ENCODE measurements around the gene FCRL3. TPM values are rescaled to one million over a fixed set of nuclear protein-coding genes. Genes with fewer than 3 reads are reported as not detected.

The FCRL3 gene
- total RNA-seq, 1 experiment from 2014 or later, result not detected

DNA sequence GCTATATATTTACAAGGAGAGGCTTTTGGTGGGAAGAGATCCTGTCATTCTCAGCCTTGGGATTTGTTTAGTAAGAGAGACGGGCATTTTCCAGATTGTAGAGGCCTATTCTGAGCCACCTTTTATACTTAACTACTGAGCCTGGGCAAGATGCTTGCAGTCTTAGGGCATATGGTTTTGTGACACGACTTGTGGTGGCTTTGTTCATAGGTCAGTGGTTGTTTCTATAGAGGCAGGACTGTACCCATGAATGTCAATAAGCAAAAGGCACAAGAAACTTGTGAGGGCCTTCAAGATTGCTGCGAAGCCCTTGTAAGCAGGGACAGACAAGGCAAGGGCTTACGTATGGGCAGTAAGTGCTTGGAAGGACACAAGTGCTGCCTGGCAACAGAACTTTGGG is 3.4 kb upstream of the FCRL3 start:
- Histone ChIP-seq H3K27ac (ENCODE audit: low read length) (no peak overlapping the region), H3K4me3 (ENCODE audit: low read depth in 2 of 2, low read length in 2 of 2) (no peak overlapping the region), H3K27me3 (ENCODE audit: control insufficient read depth, insufficient read depth, low read length) (peaks cover 5% of the 10 kb centered on the region), H3K36me3 (ENCODE audit: control insufficient read depth, insufficient read depth, low read length) (no peaks in the 10 kb centered on the region), H3K4me1 (ENCODE audit: control insufficient read depth, insufficient read depth, low read length) (no peaks in the 10 kb centered on the region), H3K9me3 (ENCODE audit: control insufficient read depth, insufficient read depth, low read depth, low read length) (no peaks in the 10 kb centered on the region)
- TF ChIP-seq, protein P1, sequence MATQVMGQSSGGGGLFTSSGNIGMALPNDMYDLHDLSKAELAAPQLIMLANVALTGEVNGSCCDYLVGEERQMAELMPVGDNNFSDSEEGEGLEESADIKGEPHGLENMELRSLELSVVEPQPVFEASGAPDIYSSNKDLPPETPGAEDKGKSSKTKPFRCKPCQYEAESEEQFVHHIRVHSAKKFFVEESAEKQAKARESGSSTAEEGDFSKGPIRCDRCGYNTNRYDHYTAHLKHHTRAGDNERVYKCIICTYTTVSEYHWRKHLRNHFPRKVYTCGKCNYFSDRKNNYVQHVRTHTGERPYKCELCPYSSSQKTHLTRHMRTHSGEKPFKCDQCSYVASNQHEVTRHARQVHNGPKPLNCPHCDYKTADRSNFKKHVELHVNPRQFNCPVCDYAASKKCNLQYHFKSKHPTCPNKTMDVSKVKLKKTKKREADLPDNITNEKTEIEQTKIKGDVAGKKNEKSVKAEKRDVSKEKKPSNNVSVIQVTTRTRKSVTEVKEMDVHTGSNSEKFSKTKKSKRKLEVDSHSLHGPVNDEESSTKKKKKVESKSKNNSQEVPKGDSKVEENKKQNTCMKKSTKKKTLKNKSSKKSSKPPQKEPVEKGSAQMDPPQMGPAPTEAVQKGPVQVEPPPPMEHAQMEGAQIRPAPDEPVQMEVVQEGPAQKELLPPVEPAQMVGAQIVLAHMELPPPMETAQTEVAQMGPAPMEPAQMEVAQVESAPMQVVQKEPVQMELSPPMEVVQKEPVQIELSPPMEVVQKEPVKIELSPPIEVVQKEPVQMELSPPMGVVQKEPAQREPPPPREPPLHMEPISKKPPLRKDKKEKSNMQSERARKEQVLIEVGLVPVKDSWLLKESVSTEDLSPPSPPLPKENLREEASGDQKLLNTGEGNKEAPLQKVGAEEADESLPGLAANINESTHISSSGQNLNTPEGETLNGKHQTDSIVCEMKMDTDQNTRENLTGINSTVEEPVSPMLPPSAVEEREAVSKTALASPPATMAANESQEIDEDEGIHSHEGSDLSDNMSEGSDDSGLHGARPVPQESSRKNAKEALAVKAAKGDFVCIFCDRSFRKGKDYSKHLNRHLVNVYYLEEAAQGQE (IDR thresholded peaks at IDR 0.05; ENCODE audit: insufficient read depth in 1 of 2, low read depth in 2 of 2, low read length in 1 of 2), result no peak
- TF ChIP-seq, protein P2, sequence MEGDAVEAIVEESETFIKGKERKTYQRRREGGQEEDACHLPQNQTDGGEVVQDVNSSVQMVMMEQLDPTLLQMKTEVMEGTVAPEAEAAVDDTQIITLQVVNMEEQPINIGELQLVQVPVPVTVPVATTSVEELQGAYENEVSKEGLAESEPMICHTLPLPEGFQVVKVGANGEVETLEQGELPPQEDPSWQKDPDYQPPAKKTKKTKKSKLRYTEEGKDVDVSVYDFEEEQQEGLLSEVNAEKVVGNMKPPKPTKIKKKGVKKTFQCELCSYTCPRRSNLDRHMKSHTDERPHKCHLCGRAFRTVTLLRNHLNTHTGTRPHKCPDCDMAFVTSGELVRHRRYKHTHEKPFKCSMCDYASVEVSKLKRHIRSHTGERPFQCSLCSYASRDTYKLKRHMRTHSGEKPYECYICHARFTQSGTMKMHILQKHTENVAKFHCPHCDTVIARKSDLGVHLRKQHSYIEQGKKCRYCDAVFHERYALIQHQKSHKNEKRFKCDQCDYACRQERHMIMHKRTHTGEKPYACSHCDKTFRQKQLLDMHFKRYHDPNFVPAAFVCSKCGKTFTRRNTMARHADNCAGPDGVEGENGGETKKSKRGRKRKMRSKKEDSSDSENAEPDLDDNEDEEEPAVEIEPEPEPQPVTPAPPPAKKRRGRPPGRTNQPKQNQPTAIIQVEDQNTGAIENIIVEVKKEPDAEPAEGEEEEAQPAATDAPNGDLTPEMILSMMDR (IDR thresholded peaks at IDR 0.05), result no peak
- TF ChIP-seq SIN3A (IDR thresholded peaks at IDR 0.05; ENCODE audit: borderline replicate concordance, insufficient read depth, low read depth, low read length) (no peak), POLR2AphosphoS5 (IDR thresholded peaks at IDR 0.05; ENCODE audit: low read depth, low read length) (no peak), TCF7L2 (IDR thresholded peaks at IDR 0.05; ENCODE audit: low read depth, low read length) (no peak)
- CTCF ChIA-PET, result no interaction called here
- intact Hi-C loops (cut with micrococcal nuclease; ENCODE audit: unreplicated experiment) (no loop called here), in situ Hi-C loops (cut with HindIII; ENCODE audit: low pct_unique_long_range_greater_than_20kb, low sequenced_read_pairs) (no loop called here)
- no TSS peak for BruUV-seq (replicated peaks)
- DNase-seq (ENCODE audit: low read depth, low spot score) (no peak), ATAC-seq (no peak)
- POLR2A ChIA-PET, result no interaction called here

DNA sequence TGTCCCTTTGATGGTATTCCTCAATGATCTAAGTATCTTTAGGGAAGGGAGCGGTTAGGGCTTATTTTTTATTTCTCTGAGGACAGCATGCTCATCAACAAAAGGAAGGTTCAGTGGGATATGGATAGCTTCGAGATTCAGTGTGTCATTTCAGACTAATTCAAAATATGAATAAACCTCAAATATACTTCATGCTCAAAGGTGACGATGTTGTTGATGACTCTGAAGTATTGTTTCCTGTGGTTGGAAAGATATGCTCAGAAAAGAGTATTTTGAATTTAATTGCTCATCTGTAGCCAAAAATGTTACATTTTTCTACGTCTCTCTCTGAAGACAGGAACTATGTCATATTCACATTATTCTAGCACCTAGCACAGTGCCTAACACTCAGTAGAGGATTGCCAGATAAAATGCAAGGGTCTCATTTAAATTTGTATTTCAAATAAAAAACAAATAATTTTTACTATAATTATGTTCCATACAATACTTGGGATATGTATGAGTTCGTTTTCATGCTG is 1.8 kb upstream of the FCRL3 start:
- TF ChIP-seq POLR2AphosphoS5 (IDR thresholded peaks at IDR 0.05; ENCODE audit: low read depth, low read length) (no peak), SIN3A (IDR thresholded peaks at IDR 0.05; ENCODE audit: borderline replicate concordance, insufficient read depth, low read depth, low read length) (no peak)
- TF ChIP-seq, protein P2 (IDR thresholded peaks at IDR 0.05), result no peak
- TF ChIP-seq, protein P1 (IDR thresholded peaks at IDR 0.05; ENCODE audit: insufficient read depth in 1 of 2, low read depth in 2 of 2, low read length in 1 of 2), result no peak
- CTCF ChIA-PET, result no interaction called here
- no TSS peak for BruUV-seq (replicated peaks)
- Histone ChIP-seq H3K27me3 (ENCODE audit: control insufficient read depth, insufficient read depth, low read length) (peaks cover 5% of the 10 kb centered on the region), H3K27ac (ENCODE audit: low read length) (no peak overlapping the region), H3K4me1 (ENCODE audit: control insufficient read depth, insufficient read depth, low read length) (no peaks in the 10 kb centered on the region), H3K9me3 (ENCODE audit: control insufficient read depth, insufficient read depth, low read depth, low read length) (no peaks in the 10 kb centered on the region), H3K36me3 (ENCODE audit: control insufficient read depth, insufficient read depth, low read length) (no peaks in the 10 kb centered on the region), H3K4me3 (ENCODE audit: low read depth in 2 of 2, low read length in 2 of 2) (no peak overlapping the region)
- in situ Hi-C loops (cut with HindIII; ENCODE audit: low pct_unique_long_range_greater_than_20kb, low sequenced_read_pairs), result no loop called here
- intact Hi-C loops (cut with micrococcal nuclease; ENCODE audit: unreplicated experiment), result no loop called here
- ATAC-seq (no peak), DNase-seq (ENCODE audit: low read depth, low spot score) (no peak)
- POLR2A ChIA-PET, result no interaction called here
